Stimulated activated CD4-positive, alpha-beta T cell treated with anti-CD3 and anti-CD28 coated beads, Interleukin-1b, Interleukin-23, amount 100 ng/mL, for 24 hours (primary cell): ENCODE results near the gene PPP2R3B.
"Not testable (repeated sequence)": the region's sequence is repeated elsewhere in the genome, so short reads cannot be mapped to it uniquely, and the experiment has no call there.

Experiments
- DNase-seq, 4 experiments: peaks; one replicate each; pipeline ENCODE4 v3.0.0-alpha.2; 2020; ENCODE audit warnings: low read depth in 4 of 4, low spot score in 1 of 4

Gene PPP2R3B

DNA sequence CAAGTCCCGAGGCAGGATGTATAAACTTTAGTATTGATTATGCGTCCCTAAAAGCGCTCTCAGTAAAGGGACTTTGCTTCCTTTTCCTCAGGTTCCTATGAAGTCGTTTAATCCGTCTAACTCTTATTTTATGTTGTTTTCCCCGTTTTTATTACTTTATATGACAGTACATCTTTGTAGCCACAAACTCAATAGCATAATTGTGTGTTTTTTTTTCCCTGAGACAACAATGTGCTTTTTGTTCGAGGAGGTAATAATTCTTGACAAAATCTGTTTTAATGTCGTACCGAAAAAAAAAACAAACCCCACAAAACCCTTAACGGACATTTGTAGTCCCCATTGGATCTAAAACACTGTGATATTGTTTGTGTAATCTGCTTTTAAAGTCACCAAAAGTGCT is 17.9 kb upstream of the PPP2R3B start:
- no peak for DNase-seq

DNA sequence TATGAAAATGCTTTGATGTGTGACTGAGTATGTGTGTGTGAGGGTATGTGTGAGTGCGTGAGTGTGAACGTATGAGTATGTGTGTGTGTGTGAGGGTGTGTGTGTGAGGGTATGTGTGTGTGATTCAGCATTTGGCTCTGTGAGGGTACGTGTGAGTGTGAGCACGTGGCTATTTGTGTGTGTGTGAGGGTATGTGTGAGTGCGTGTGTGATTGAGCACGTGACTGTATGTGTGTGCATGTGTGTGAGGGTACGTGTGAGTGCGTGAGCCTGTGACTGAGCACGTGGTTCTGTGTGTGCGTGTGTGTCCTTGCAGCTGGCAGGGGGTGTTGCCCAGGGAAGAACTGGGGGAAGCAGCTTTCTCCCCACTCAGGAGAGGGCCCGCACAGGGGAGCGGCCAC is 16.1 kb upstream of the PPP2R3B start:
- no peak for DNase-seq

DNA sequence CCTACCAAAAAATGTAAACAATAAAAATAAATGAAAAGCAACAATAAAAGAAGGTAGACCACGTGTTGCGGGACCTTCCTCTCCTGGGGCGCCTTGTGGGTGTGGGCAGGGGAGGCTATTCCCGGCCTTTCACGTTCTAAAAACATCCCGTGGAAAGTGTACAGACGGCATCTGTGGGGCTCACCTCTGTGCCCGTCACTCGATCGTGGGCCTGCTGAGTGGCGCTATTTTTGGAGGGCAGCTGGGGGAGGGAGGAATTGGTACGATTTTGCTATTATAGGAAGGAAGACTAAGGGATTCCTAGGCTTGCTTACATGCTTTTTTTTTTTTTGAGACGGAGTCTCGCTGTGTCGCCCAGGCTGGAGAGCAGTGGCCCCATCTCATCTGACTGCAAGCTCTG is 13.6 kb upstream of the PPP2R3B start:
- DNase-seq = no peak

DNA sequence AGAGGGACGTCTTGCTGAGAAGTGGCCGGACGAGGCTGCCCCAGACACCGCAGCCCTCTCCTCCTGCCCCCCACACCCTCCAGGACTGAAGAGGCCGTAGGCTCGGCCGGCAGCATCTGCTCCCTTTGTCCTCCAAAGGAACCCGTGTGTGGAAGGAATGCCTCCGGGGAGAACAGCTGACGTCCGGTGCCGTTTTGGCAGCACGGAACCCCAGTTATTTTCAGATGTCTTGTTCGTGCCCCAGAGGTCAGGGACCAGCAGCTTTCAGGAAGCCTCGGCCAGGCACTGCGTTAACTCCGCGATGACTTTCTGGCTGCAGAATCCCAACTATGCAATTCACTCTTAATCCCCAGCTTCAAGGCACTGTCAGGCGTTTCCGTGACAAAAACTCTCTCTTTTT is 10.9 kb upstream of the PPP2R3B start:
- no peak for DNase-seq

DNA sequence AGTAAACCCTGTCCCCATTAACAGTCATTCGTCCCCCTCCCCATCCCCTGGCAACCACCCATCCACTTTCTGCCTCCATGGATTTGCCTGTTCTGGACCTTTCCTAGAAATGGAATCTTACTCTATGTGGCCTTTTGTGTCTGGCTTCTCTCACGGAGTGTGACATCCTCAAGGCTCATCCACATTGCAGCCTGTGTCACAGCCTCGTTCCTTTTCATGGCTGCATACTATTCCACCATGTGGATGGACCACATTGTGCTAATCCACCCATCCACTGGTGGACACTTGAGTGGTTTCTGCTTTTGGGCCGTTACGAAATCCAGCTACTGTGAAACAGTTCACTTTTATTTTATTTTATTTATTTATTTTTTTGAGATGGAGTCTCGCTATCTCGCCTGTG is 8.1 kb upstream of the PPP2R3B start:
- DNase-seq = no peak

DNA sequence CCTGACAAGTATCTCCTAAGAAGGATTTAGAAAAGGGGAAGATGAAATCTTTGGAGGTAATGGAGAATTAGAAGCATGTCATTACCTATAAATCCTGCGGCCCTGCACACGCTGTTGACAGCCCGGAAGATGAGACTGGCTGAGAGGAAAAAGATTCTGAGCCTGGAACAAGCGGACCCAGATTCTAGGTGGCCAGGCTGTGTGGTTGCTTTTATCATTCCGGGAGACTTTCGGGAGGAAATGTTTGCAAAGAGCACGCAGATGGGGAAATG is 5.8 kb upstream of the PPP2R3B start:
- no peak for DNase-seq

DNA sequence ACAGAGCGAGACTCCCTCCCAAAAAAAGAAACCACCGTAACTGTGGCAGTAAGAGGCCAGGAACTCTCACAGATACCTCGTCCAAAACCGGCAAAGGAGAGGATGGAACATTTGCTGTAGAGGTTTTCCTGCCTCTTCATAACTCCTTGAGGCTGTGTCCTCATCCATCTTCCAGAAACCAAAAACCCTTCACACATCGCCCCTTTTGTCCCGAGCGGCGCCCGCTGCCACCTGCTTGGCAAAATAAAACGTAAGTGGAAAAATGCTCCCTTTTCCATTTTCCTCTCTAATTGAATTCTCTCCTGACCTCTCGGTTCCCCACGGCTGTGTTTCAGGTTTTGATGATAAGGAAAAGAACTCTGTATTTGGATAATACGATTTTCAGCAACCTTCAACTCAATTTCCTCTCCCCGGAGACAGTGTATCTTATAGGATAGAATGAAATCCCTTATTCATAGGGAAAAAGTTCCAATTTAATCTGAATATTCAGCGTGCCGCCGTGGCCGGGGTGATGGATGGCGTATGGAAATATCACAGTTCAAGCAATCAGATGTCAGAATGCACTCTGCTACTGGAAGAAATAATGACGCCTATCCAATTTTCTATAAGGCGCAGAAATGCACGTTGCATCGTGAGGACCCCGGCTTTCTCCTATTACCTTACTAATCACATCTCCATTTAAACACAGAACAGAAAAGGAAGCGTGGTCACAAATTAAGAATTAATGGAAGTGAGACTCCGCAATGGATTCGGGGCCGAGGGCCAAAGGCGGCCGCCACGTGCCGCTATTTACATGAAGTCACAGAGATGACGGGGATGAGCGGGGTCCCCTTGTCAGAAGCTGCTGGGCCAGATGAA is 5.2 kb upstream of the PPP2R3B start:
- no peak for DNase-seq

DNA sequence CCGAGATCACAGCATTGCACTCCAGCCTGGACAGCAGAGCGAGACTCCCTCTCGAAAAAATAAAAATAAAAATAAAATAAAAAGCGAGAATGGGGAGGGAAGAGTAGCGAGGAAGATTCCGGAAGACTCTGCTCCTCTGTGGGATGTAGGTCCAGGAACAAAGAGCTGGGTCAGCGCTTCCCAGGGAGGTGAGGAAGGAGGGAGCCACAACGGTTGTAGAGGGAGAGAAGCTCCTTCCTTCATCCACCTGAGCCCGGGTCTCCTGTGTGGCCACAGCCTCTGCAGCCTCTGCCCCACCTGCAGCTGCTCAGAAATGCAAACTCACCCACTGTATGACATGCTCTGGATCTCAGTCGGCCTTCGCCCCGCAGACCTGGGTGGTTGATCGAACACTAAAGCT is 3.8 kb upstream of the PPP2R3B start:
- DNase-seq = no peak

DNA sequence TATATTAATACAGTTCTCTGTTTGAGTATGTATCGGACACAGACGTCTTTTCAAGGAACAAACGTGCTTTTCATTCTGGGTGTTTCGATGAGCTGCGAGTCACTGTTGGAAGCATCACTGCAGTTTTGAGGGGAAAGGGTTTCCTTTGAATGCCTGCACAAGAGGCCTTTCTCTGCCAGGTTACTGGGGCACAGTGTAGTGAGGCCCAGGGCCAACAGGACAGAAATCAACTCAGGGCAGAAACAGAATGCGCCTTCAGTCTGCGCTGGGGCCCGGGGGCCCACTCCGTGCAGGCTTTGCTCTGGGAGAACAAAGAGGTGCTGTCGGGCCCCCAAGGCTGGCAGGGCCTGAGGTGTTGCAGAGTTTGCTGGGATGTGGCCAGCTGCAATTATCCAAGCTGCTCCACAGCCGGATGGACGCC is 2.3 kb upstream of the PPP2R3B start:
- no peak for DNase-seq

DNA sequence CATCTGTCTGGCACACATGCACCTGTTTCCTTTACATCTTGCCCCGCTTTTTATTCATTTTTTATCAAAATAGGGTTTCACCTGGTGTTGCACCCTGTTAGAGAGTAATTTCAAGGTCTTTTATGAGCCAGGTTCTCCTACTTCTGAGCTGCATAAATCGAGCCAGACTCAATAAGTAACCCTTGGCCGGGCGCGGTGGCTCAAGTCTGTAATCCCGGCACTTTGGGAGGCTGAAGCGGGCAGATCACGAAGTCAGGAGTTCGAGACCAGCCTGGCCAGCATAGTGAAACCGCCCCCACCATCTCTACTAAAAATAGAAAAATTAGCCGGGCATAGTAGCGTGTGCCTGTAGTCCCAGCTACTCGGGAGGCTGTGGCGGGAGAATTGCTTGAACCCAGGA is 1.0 kb upstream of the PPP2R3B start:
- no peak for DNase-seq

DNA sequence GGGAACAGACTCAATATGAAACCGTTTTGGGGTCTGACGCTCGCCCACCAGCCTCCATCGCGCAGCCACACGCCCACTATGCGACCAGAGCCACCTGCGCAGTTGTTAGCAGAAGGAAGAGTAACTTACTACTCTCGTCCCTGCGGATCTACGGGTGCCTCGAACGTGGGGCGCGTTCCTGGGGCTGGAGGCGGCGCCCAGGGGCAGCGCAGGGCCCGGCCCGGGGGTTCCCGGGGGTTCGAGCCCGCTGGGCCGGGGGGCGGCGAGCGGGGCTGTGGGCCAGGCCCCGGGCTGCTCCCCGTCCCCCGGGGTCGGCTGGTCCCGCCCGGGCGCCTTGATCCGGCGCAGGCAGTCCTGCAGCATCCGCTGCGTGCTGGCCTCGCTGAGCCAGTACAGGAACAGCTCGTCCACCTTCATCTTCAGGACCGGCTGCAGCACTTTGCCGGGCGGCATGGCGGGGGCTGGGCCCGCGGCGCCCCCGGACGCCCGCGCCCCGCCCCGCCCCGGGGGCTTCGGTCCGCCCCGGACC is 404 bp downstream of the PPP2R3B start:
- DNase-seq = peak in 3 of 4 experiments; percentile 10 to 27 (median 17)

DNA sequence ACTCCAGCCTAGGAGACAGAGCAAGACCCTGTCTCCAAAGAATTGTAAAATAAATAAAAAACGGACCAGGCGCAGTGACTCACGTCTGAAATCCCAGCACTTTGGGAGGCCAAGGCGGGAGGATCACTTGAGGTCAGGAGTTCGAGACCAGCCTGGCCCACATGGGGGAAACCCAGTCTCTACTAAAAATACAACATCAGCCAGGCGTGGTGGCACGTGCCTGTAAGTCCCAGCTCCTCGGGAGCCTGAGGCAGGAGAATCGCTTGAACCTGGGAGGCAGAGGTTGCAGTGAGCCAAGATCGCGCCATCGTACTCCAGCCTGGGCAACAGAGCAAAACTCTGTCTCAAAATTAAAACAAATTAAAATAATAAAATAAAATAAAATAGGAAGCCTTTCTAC is 971 bp downstream of the PPP2R3B start:
- DNase-seq = not testable (repeated sequence)

DNA sequence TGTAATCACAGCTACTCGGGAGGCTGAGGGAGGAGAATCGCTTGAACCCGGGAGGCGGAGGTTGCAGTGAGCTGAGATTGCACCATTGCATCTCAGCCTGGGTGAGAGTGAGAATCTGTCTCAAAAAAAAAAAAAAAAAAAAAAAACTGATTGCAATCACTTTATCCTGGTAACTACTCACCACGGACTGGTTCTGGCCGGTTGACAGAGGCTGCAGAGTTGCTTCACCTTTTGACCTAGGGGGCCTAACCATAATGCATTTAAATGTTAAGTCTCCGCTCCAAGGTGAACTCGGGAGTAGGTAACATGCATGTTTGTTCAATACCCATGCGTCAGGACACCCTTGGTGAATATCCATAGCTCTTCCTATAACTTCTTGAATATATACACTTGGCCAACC is 1.8 kb downstream of the PPP2R3B start:
- DNase-seq = no peak

DNA sequence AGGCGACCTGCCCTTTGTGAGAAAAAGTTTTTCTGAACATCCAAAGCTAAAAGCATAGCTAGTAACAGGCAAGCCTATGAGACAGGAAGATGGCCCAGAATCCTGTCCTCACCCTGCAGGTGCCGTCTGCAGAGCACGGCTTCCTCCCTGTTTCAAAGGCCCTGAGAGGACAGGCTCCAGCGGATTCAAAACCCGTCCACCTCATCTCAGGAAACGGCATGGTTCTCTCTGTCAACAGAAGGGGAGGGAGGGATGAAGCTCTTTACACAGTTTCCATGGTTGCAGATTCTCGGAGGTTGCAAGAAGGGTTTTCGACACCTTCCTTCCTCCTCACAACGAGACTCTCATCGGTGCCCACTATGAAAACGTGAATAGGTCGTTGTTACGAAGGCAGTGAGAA is 8.3 kb downstream of the PPP2R3B start:
- no peak for DNase-seq

DNA sequence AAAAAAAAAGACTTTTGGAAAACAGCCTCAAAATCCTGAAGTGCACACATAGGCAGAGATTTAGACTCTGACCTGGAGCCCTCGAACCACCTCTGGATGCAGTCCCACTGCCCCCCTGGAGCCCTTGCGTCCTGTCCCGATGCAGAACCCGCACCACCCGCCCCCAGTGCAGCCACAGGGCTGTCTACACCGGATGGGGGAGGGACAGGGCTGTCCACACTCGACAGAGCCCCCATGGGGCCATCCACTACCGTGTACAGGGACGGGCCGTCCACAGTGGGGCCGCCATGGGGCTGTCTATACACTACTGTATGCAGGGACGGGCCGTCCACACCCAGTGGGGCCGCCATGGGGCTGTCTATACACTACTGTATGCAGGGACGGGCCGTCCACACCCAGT is 10.5 kb downstream of the PPP2R3B start:
- not testable (repeated sequence) for DNase-seq

DNA sequence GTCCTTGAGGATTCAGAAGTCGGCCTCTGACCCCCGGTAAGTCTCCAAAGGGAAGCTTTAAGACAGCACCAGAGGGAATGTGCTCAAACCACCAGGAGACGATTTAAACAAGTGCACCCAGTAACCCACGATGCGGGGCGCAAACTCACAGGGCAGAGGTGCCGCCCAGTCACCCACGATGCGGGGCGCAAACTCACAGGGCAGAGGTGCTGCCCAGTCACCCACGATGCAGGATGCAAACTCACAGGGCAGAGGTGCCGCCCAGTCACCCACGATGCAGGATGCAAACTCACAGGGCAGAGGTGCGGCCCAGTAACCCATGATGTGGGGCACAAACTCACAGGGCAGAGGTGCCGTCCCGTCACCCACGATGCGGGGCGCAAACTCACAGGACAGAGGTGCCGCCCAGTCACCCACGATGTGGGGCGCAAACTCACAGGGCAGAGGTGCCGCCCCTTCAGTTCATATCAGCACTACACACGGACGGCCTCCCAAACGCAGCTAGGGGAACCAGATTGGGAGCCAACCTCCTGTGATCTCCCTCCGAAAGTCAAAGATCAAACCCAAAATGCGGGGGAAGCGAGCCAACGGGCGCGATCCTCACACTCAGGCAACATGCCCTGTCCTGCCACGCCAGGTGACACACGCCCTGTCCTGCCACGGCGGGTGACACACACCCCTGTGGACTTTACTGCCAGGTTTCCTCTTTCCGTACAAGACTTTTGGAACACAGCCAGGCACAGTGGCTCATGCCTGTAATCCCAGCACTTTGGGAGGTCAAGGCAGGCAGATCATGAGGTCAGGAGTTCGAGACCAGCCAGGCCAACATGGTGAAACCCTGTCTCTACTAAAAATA is 11.3 kb downstream of the PPP2R3B start:
- no peak for DNase-seq

DNA sequence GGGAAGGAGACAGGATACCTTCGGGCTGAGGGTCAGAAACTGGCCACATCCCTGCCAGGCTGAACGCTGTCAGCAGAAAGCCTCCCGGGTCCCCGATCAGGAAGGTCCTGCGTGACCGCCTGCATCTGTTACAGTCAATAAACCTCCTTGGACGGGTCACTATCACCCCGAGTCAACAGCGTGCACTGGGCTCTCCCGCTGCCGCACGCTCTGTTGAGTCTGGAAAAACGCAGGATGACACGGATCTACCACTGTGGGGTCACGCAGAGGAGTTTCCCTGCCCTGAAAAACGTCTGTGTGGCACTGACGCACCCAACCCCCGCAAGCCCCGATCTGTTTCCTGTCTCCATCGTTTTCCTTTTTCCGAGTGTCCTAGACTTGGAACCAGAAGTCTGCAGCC is 12.1 kb downstream of the PPP2R3B start:
- DNase-seq = no peak

DNA sequence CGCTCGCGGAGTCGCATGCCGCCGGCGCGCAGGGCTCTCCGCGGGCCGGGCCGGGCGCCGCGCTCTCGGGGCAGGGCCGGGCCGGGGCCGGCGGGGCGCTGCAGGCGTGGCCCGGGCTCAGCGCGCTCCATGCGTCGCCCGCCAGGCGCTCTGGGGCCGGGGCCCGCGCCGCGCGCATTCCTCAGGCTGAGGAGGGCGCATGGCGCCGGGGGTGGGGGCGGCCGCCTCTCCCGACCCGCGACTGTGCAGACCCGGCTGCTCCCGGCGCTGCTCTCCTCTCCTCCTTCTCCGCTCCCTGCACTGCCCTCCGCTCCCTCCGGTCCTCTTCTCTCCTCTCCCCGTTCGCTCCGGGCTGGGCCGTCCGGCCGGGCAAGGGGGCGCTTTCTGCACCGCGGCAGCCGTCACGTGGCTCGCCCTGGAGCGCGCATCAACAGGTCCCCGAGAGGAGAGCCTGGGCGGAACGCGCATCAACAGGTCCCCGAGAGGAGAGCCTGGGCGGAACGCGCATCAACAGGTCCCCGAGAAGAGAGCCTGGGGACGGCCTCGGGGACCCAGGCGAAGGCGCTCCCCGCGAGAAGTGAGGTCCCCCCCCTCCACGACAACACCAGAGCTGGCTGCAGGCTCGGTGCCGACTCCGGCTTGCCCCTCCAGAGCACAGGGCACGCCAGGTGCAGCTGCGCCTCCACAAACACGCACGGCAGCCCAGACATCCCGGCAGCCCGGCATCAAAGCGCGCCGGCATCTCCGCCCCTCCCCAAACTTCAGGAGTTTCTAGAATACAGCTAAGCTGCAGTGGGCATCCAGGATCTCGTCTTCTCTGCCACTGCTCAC is 12.9 kb downstream of the PPP2R3B start:
- peak in 2 of 4 experiments; percentile 30 to 34 for DNase-seq

DNA sequence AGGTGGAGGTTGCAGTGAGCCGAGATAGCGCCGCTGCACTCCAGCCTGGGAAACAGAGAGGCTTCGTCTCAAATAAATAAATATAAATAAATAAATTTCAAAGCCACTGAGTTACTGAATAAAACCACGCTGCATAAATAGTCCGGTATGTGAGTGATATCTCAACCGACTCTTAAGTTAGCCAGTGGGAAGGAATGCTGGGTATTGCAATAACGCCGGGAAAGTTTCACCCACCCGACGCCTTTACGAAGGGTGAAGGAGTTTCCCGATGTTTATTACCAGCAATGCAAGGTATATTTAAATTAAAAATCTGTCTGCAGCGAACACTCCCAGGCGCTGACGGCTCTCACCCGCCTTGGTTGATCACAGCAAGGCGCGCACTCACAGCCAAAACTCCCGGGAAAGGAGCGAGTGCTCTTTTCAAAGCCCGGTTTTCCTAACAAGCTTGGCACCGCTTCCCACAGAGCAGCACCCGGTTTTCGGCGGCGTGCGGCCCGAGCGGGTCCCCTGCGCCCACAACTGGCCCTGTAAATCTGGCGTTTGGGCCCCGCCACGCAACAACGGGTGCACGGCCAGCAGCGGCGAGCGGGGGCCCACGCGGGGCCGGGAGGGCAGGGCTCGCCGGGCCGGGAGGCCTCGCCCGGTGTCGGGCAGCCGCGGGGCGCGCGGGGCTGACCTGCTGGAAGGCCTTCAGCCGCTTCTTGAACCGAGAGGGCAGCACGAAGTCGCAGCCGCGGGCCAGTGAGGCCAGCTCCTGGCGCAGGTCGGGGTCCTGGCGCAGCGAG is 13.7 kb downstream of the PPP2R3B start:
- no peak for DNase-seq

DNA sequence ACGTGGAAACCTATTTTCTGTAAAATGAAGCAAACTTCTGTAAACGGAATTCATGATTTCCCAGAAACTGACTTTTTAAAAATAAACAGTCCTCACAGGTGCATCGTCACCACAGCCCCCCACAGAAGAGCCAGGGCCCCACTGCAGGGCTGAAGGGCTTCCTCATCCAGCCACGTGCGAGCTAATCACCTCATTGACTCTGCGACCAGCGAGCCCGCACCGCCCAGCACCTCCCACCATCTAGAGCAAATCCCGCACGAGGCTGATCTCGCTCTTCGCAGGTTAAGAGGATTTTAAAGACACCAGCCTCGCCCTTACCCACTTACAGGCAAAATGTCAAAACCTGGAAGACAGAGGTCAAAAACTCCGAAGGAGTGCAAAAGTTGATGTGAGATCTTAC is 14.8 kb downstream of the PPP2R3B start:
- DNase-seq = no peak
